B cell (primary cell): ENCODE data around the gene ARHGEF10L.

Experiments used
- EZH2 ChIP-seq: IDR thresholded peaks from 2 replicates; pipeline ENCODE4 v1.6.1; 2012; ENCODE audit warnings: borderline replicate concordance, low read depth, mild to moderate bottlenecking, moderate library complexity, low read length; ENCODE audit not compliant: insufficient read depth, poor library complexity, severe bottlenecking
- TF ChIP-seq, protein P1 (sequence below): fragments of 200-600 bp; IDR thresholded peaks from one replicate; pipeline ENCODE4 v1.8.0; 2022; ENCODE audit warnings: antibody characterized with exemption, mild to moderate bottlenecking

DNA sequence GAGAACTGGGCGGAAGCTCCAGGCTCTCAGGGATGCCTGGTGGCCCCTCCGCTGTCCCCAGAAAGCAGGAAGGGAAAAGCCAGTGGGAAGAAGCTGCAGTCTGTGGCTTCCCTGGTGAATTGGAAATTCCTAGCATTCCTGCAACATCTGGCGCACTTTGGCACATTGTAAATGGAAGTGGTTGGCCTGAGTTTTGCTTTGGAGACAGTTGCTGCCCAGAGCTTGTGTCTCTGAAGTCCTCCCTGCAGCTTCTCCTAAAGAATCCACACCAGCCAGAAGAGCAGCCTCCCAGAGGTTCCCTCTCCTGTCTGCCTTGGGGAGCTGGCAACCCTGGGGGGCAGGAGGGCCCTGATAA is 48.2 kb downstream of the ARHGEF10L start:
- TF ChIP-seq, protein P1, sequence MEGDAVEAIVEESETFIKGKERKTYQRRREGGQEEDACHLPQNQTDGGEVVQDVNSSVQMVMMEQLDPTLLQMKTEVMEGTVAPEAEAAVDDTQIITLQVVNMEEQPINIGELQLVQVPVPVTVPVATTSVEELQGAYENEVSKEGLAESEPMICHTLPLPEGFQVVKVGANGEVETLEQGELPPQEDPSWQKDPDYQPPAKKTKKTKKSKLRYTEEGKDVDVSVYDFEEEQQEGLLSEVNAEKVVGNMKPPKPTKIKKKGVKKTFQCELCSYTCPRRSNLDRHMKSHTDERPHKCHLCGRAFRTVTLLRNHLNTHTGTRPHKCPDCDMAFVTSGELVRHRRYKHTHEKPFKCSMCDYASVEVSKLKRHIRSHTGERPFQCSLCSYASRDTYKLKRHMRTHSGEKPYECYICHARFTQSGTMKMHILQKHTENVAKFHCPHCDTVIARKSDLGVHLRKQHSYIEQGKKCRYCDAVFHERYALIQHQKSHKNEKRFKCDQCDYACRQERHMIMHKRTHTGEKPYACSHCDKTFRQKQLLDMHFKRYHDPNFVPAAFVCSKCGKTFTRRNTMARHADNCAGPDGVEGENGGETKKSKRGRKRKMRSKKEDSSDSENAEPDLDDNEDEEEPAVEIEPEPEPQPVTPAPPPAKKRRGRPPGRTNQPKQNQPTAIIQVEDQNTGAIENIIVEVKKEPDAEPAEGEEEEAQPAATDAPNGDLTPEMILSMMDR: no peak
- no peak for TF ChIP-seq EZH2
